Lower lobe of right lung (tissue), 2 donors: ENCODE data around the gene DCTN2. TPM values are rescaled to one million over a fixed set of nuclear protein-coding genes. Genes with fewer than 3 reads are reported as not detected.
A peak's percentile ranks its signal among the peaks of the same experiment; 100 is the strongest.

Experiments
- ATAC-seq, 2 donors: fragments of 200-7000 bp; cut with Tn5 transposase; one replicate each; pipeline ENCODE4 v1.9.1; 2020 to 2022; ENCODE audit warnings: mild to moderate bottlenecking in 2 of 2, moderate library complexity in 2 of 2
- DNase-seq: peaks from one replicate; pipeline ENCODE4 v3.0.0-alpha.2; 2020
- H3K27ac ChIP-seq: fragments of 200-600 bp; one replicate; pipeline ENCODE4 v1.8.0; 2022
- H3K27me3 ChIP-seq: fragments of 200-600 bp; one replicate; pipeline ENCODE4 v1.8.0; 2022; ENCODE audit warnings: low read depth
- H3K36me3 ChIP-seq: fragments of 200-600 bp; one replicate; pipeline ENCODE4 v1.8.0; 2022; ENCODE audit warnings: mild to moderate bottlenecking
- H3K4me1 ChIP-seq: fragments of 200-600 bp; one replicate; pipeline ENCODE4 v1.8.0; 2022
- H3K4me3 ChIP-seq: fragments of 200-600 bp; one replicate; pipeline ENCODE4 v1.8.0; 2022; ENCODE audit warnings: mild to moderate bottlenecking
- H3K9me3 ChIP-seq: fragments of 200-600 bp; one replicate; pipeline ENCODE4 v1.8.0; 2022
- intact Hi-C: fragments of 100-400 bp; cut with DNase I; formaldehyde crosslinking; loops from one replicate; pipeline ENCODE4 v1.11.0; 2022
- long read RNA-seq: library from polyadenylated mRNA; unstranded; transcript quantifications from one replicate; pipeline ENCODE4 v2.0.0, GENCODE V29; 2021
- total RNA-seq: library from RNA; stranded (reverse); fragmentation: NEBNext Ultra II Directional; extraction: Animal tissue kit (Norgen Biotek cat#: 25700); gene quantifications from one replicate; pipeline ENCODE4 v1.2.1, GENCODE V29; 2021
- TF ChIP-seq, protein P1 (sequence below): fragments of 200-600 bp; IDR thresholded peaks from one replicate; pipeline ENCODE4 v1.8.0; 2022; ENCODE audit warnings: antibody characterized with exemption, mild to moderate bottlenecking
- donor health status: DM: no; HTN: yes; CAD: no; lungs with severe emphysema.

Gene DCTN2
- 88.3 TPM for total RNA-seq
- long read RNA-seq, transcript DCTN2-209 (14 exons, 2,061 nt): major isoform, 123 of 171 reads
- long read RNA-seq, partial matches to known transcripts: 12 of 171 reads
- long read RNA-seq, other reads (novel, unspliced or antisense): 36 of 171 reads

DNA sequence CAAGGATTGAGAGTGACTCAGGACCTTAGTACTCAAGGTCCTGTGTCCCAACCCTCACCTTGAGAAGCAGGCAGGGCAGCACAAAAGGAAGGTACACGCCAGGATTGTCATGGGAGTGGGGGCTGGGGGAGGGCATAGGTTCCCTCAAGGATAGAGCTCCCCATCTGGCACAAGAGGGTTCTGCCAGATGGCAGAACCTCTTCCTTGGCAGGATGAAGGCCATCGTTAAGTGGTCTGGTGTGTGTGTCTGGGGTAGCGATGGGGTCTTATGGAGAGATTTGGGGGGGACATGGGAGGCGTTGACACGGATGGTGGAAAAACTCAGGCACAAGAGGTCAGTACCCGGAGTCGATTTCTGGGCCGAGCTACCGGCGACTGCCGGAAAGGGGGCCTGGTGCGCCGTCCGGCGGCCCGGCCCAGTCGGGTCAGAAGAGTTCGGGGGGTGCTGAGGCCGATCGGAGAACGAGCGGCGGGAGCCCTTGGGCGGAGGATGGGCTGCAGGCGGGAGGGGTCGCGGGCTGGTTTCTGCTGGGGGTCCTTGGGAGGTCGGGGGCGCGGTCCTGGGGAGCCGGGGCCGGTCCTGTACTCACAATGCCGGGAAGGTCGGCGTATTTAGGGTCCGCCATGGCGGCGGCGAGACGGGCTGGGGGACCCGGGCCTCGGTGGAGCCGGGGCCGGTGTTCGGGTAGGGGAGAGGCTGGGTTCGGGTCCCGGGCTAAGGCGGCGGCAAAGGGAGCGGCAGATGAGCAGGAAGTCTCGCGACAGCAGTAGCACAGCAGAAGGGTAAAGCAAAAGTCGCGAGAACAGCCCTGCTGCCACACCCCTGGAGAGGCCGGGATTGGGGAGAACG, at the start of gene DCTN2:
TSS of gene DCTN2 (minus strand) at position 755 of the 850 bp plus-strand sequence. CDS start at position 626, 129 bp downstream.
- intact Hi-C loops: no loop called here

DNA sequence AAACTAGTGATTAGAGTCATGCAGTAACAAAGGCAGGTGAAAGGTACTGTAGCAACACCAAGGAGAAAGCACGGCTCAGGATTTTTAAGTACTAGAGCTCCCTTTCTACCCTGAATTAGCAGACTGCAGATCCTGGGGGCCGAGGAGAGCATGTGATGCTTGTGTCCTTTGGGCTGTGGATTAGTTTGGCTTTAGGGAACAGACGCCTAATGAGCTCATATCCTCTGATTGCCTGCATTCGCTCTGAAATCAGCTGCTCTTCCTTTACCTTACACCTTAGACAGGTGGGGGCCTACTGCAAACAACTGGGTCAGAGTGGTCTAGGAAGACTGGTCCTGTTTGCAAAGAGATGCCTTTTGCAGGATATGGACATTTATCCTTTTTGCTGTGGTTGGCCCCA, 46.2 kb upstream of the DCTN2 start:
- no peak for DNase-seq
- Histone ChIP-seq H3K27ac (no peak overlapping the region), H3K4me1 (peaks cover 26% of the 10 kb centered on the region), H3K4me3 (no peak overlapping the region), H3K27me3 (peaks cover 3% of the 10 kb centered on the region), H3K36me3 (peaks cover 39% of the 10 kb centered on the region), H3K9me3 (no peaks in the 10 kb centered on the region)
- no peak for ATAC-seq
- intact Hi-C loops: no loop called here
- TF ChIP-seq, protein P1, sequence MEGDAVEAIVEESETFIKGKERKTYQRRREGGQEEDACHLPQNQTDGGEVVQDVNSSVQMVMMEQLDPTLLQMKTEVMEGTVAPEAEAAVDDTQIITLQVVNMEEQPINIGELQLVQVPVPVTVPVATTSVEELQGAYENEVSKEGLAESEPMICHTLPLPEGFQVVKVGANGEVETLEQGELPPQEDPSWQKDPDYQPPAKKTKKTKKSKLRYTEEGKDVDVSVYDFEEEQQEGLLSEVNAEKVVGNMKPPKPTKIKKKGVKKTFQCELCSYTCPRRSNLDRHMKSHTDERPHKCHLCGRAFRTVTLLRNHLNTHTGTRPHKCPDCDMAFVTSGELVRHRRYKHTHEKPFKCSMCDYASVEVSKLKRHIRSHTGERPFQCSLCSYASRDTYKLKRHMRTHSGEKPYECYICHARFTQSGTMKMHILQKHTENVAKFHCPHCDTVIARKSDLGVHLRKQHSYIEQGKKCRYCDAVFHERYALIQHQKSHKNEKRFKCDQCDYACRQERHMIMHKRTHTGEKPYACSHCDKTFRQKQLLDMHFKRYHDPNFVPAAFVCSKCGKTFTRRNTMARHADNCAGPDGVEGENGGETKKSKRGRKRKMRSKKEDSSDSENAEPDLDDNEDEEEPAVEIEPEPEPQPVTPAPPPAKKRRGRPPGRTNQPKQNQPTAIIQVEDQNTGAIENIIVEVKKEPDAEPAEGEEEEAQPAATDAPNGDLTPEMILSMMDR: no peak

More for the DNA sequence above, at the start of gene DCTN2:
- H3K27me3 ChIP-seq: peaks cover 30% of the 10 kb centered on the region
- peak within 1 kb of the TSS; percentile 83 for H3K27ac ChIP-seq
- no peaks in the 10 kb centered on the region for H3K9me3 ChIP-seq
- peaks cover 12% of the 10 kb centered on the region for H3K36me3 ChIP-seq
- DNase-seq (peak; percentile 96), ATAC-seq (peak; percentile 98 to 99)
- peak within 1 kb of the TSS; percentile 74 for H3K4me3 ChIP-seq
- TF ChIP-seq, protein P1: no peak
- H3K4me1 ChIP-seq: peaks cover 39% of the 10 kb centered on the region

DNA sequence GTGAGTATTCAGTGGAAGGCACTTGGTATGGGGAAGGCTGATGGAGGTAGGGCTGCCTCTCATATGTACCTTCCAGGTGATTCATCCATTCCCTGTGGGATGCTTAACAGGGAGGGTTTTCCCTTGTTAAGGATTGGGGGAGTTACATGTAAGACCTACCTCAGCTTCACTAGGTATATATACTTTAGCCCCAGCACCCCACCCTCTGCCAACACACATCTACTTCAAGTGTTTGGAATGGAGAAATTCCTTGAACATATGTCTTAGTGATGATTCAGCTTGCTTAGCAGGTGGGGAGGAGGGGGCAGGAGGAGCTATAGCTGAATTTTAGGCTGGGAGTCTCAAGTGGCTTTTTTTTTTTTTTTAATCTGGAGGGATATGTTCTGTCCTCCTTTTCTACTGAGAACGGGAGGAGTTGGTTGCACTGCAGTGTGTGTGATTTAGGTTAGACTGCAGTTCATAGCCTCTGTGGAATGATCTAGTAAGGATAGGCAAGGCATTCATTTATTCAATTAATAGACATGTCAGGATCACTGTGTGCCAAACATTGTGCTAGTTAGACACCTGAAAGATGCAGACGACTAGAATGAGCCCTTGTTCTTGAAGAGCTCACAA, 45.7 kb upstream of the DCTN2 start:
- no peak overlapping the region for H3K4me3 ChIP-seq
- H3K36me3 ChIP-seq: peaks cover 34% of the 10 kb centered on the region
- DNase-seq: no peak
- intact Hi-C loops: no loop called here
- ATAC-seq: peak in 1 of 2 donors; percentile 35
- H3K27me3 ChIP-seq: peaks cover 5% of the 10 kb centered on the region
- H3K9me3 ChIP-seq: no peaks in the 10 kb centered on the region
- H3K27ac ChIP-seq: no peak overlapping the region
- H3K4me1 ChIP-seq: peaks cover 26% of the 10 kb centered on the region
- TF ChIP-seq, protein P1: no peak

DNA sequence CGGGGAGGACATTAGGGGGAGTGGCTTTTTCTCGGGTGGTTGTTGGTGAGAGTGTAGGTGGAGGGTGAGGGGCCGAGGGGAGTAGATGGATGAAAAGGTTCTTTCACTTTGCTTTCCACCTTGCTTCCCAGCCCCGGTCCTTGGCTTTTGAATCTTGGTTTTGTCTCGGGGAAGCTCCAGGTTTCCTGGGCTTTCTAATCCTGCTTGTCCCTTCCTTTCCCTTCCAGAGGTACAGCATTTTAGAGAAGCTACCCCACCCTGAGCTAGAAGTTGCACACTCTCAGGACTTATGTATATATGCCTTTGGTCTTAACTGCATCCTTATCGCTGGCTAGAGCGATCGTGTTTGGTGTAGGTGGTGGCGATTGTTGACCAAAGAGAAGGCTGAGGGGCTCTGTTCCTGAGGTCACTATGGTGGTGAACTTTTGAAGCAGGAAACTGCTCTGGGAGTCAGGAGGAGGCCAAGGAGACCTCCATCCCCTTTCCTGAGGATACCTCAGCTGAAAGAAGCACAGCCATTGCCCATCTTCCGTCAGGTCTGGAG, 44.9 kb upstream of the DCTN2 start:
- Histone ChIP-seq H3K36me3 (peaks cover 28% of the 10 kb centered on the region), H3K27me3 (peaks cover 5% of the 10 kb centered on the region), H3K9me3 (no peaks in the 10 kb centered on the region), H3K4me3 (peak overlapping the region; percentile 89), H3K27ac (no peak overlapping the region), H3K4me1 (peaks cover 26% of the 10 kb centered on the region)
- TF ChIP-seq, protein P1: no peak
- intact Hi-C loops: no loop called here
- ATAC-seq (no peak), DNase-seq (no peak)
